HepG2 (cell line): ENCODE data around the gene EHD1. TPM values are rescaled to one million over a fixed set of nuclear protein-coding genes. Genes with fewer than 3 reads are reported as not detected.
A peak's percentile ranks its signal among the peaks of the same experiment; 100 is the strongest.

Experiments
- AGO2 ChIP-seq: fragments of 200-400 bp; formaldehyde crosslinking; optimal IDR thresholded peaks from 2 replicates; pipeline ENCODE3; 2017; ENCODE audit warnings: mild to moderate bottlenecking, low read depth, low read length, moderate library complexity
- CBX1 ChIP-seq: IDR thresholded peaks from one replicate; pipeline ENCODE4 v1.6.1; 2016; ENCODE audit warnings: antibody characterized with exemption, low read depth
- EED ChIP-seq: sonication (generic); formaldehyde crosslinking; IDR thresholded peaks from 2 replicates; pipeline ENCODE4 v1.5.0; 2020; ENCODE audit warnings: mild to moderate bottlenecking, missing genetic modification reagents
- FOSL2 ChIP-seq: sonication (generic); formaldehyde crosslinking; IDR thresholded peaks from 2 replicates; pipeline ENCODE4 v1.4.0; 2020; ENCODE audit warnings: missing genetic modification reagents
- GATAD1 ChIP-seq: IDR thresholded peaks from 2 replicates; pipeline ENCODE4 v1.6.1; 2016; ENCODE audit warnings: missing genetic modification reagents, missing compliant biosample characterization
- LCORL ChIP-seq, 2 experiments: fragments of 450-650 bp in 1 of 2; sonication (generic) in 1 of 2; formaldehyde crosslinking in 1 of 2; IDR thresholded peaks; 2 replicates each; pipeline versions ENCODE4 v1.5.0 to v1.6.1; 2017 to 2020; ENCODE audit warnings: antibody characterized with exemption in 1 of 2, missing genetic modification reagents in 1 of 2
- MAZ ChIP-seq, 2 experiments: sonication (generic) in 1 of 2; formaldehyde crosslinking in 1 of 2; IDR thresholded peaks; 2 replicates each; pipeline versions ENCODE4 v1.5.0 to v1.6.1; 2012 to 2020; ENCODE audit warnings: low read depth in 2 of 2, mild to moderate bottlenecking in 2 of 2, borderline replicate concordance in 1 of 2, improper control_type of control experiment in 1 of 2, low read length in 1 of 2, missing genetic modification reagents in 1 of 2, moderate library complexity in 1 of 2
- NR2C2 ChIP-seq: sonication (generic); formaldehyde crosslinking; IDR thresholded peaks from 2 replicates; pipeline ENCODE4 v1.4.0; 2020; ENCODE audit warnings: missing genetic modification reagents, mild to moderate bottlenecking, moderate library complexity, borderline replicate concordance
- RBM22 ChIP-seq: fragments of 200-400 bp; formaldehyde crosslinking; optimal IDR thresholded peaks from 2 replicates; pipeline ENCODE3; 2017; ENCODE audit warnings: mild to moderate bottlenecking, low read length, moderate library complexity
- SKI ChIP-seq: fragments of 450-650 bp; IDR thresholded peaks from one replicate; pipeline ENCODE4 v1.6.1; 2018; ENCODE audit warnings: mild to moderate bottlenecking; ENCODE audit not compliant: partially characterized antibody
- TARDBP ChIP-seq: sonication (generic); formaldehyde crosslinking; IDR thresholded peaks from 2 replicates; pipeline ENCODE4 v1.8.0; 2022; ENCODE audit warnings: mild to moderate bottlenecking, missing genetic modification reagents
- ZMYM3 ChIP-seq: sonication (generic); formaldehyde crosslinking; IDR thresholded peaks from 2 replicates; pipeline ENCODE4 v1.5.1; 2020; ENCODE audit warnings: mild to moderate bottlenecking, missing genetic modification reagents
- ZNF232 ChIP-seq: sonication (generic); formaldehyde crosslinking; IDR thresholded peaks from 2 replicates; pipeline ENCODE4 v1.4.0; 2020; ENCODE audit warnings: missing genetic modification reagents, borderline replicate concordance
- ZNF788 ChIP-seq: sonication (generic); formaldehyde crosslinking; IDR thresholded peaks from 2 replicates; pipeline ENCODE4 v1.5.0; 2020; ENCODE audit warnings: mild to moderate bottlenecking, missing genetic modification reagents, borderline replicate concordance
- polyA plus RNA-seq, 8 experiments: library from polyadenylated mRNA; depleted of rRNA in 3 of 8; stranded (reverse) in 7 of 8; unstranded in 1 of 8; fragments of >200 nt; fragmentation: Illumina TruSeq in 4 of 8; extraction: Trizol in 4 of 8; gene quantifications; 2 replicates each; pipeline versions ENCODE4 v1.2.1 to v1.2.3, GENCODE V29; 2011 to 2016; ENCODE audit warnings: low read depth in 4 of 8, missing spikeins in 1 of 8, mixed read lengths in 1 of 8; ENCODE audit not compliant: insufficient read depth in 1 of 8
- total RNA-seq, 5 experiments: library from RNA; depleted of rRNA; stranded (reverse); fragments of >200 nt; fragmentation: Illumina TruSeq; extraction: Trizol; gene quantifications; 2 replicates each; pipeline ENCODE4 v1.2.3, GENCODE V29; 2016; ENCODE audit warnings: low read depth in 1 of 5
- TF ChIP-seq, protein P1 (sequence below): sonication (generic); formaldehyde crosslinking; IDR thresholded peaks from 2 replicates; pipeline ENCODE4 v1.9.0; 2021; ENCODE audit warnings: missing genetic modification reagents, mild to moderate bottlenecking, borderline replicate concordance
- TF ChIP-seq, protein P2 (sequence below): sonication (generic); formaldehyde crosslinking; IDR thresholded peaks from 2 replicates; pipeline ENCODE4 v1.5.1; 2020; ENCODE audit warnings: mild to moderate bottlenecking, missing genetic modification reagents, moderate library complexity
- TF ChIP-seq, protein P3 (sequence below): IDR thresholded peaks from 2 replicates; pipeline ENCODE4 v1.6.1; 2016; ENCODE audit warnings: missing compliant biosample characterization, missing genetic modification reagents, borderline replicate concordance
- TF ChIP-seq, protein P4 (sequence below): sonication (generic); formaldehyde crosslinking; IDR thresholded peaks from 2 replicates; pipeline ENCODE4 v1.4.0; 2020; ENCODE audit warnings: mild to moderate bottlenecking, low read depth, missing genetic modification reagents

Gene EHD1
- total and polyA plus RNA-seq, 2 of the 13 experiments (the other 11 are each of a cell fraction or from before 2014, with no cell fraction given) = 23.6 to 26.6 TPM

DNA sequence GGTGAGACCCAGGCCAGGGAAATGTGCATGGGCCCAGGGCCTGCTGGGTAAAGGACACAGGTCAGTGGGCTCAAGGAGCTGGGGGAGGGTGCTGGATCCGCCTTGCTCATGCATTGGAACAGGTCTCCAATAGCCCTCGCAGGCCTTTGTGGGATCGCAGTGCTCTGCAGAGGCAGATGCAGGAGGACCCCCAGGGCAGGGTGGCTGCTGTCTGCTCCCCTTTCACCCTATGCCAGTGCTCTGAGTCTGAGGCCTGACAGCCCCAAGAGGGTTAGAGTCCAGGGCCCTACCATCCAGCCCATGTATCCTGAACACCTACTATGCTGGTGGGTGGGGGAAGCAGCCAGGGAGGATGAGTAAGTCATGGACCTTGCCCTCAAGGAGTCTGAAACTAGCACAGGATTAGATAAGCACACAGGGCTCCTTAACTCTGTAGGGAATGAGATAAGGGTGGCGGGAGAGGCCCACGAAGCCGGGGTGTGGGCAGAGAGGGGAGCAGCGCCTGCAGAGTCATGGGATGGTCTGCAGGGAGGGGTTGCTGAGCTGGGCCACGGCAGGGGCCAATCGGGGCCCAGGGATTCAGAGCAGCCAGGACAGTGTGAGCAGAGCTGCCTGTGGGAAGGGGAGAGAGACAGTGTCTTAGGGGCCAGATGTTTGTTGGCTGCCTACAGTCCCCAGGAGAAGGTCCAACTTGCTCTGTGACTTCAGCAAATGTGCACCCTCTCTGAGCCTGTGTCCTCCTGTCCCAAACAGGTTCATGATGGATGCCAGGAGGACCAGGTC, 10.5 kb upstream of the EHD1 start (continued):
- TF ChIP-seq, protein P1, sequence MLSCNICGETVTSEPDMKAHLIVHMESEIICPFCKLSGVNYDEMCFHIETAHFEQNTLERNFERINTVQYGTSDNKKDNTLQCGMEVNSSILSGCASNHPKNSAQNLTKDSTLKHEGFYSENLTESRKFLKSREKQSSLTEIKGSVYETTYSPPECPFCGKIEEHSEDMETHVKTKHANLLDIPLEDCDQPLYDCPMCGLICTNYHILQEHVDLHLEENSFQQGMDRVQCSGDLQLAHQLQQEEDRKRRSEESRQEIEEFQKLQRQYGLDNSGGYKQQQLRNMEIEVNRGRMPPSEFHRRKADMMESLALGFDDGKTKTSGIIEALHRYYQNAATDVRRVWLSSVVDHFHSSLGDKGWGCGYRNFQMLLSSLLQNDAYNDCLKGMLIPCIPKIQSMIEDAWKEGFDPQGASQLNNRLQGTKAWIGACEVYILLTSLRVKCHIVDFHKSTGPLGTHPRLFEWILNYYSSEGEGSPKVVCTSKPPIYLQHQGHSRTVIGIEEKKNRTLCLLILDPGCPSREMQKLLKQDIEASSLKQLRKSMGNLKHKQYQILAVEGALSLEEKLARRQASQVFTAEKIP (CRISPR knock-in tag) = no peak
- TF ChIP-seq, protein P2, sequence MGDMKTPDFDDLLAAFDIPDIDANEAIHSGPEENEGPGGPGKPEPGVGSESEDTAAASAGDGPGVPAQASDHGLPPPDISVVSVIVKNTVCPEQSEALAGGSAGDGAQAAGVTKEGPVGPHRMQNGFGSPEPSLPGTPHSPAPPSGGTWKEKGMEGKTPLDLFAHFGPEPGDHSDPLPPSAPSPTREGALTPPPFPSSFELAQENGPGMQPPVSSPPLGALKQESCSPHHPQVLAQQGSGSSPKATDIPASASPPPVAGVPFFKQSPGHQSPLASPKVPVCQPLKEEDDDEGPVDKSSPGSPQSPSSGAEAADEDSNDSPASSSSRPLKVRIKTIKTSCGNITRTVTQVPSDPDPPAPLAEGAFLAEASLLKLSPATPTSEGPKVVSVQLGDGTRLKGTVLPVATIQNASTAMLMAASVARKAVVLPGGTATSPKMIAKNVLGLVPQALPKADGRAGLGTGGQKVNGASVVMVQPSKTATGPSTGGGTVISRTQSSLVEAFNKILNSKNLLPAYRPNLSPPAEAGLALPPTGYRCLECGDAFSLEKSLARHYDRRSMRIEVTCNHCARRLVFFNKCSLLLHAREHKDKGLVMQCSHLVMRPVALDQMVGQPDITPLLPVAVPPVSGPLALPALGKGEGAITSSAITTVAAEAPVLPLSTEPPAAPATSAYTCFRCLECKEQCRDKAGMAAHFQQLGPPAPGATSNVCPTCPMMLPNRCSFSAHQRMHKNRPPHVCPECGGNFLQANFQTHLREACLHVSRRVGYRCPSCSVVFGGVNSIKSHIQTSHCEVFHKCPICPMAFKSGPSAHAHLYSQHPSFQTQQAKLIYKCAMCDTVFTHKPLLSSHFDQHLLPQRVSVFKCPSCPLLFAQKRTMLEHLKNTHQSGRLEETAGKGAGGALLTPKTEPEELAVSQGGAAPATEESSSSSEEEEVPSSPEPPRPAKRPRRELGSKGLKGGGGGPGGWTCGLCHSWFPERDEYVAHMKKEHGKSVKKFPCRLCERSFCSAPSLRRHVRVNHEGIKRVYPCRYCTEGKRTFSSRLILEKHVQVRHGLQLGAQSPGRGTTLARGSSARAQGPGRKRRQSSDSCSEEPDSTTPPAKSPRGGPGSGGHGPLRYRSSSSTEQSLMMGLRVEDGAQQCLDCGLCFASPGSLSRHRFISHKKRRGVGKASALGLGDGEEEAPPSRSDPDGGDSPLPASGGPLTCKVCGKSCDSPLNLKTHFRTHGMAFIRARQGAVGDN (CRISPR knock-in tag) = peak; percentile 35; the same call in 1 of the 2 replicates
- TF ChIP-seq MAZ (IDR thresholded peaks at IDR 0.05; ENCODE audit: borderline replicate concordance, low read depth, low read length) (no peak), MAZ (CRISPR knock-in tag; IDR thresholded peaks at IDR 0.05; ENCODE audit: low read depth) (peak; percentile 58; the same call in 1 of the 2 replicates), FOSL2 (peak; percentile 78), CBX1 (peak; percentile 22), ZNF788 (0 out of 2 replicates have a peak, but pooled peaks have one; percentile 4), GATAD1 (CRISPR knock-in tag) (0 out of 2 replicates have a peak, but pooled peaks have one; percentile 2), SKI (peak; percentile 24), NR2C2 (CRISPR knock-in tag) (peak; percentile 11; the same call in 1 of the 2 replicates), RBM22 (peak; percentile 94), AGO2 (peak; percentile 82), ZMYM3 (CRISPR knock-in tag) (0 out of 2 replicates have a peak, but pooled peaks have one; percentile 49), TARDBP (peak; percentile 60), ZNF232 (CRISPR knock-in tag) (peak; percentile 32; the same call in 1 of the 2 replicates), EED (CRISPR knock-in tag) (0 out of 2 replicates have a peak, but pooled peaks have one; percentile 30), LCORL (IDR thresholded peaks at IDR 0.05) (no peak), LCORL (CRISPR knock-in tag; IDR thresholded peaks at IDR 0.05) (peak; percentile 28; the same call in 1 of the 2 replicates)
- TF ChIP-seq, protein P3, sequence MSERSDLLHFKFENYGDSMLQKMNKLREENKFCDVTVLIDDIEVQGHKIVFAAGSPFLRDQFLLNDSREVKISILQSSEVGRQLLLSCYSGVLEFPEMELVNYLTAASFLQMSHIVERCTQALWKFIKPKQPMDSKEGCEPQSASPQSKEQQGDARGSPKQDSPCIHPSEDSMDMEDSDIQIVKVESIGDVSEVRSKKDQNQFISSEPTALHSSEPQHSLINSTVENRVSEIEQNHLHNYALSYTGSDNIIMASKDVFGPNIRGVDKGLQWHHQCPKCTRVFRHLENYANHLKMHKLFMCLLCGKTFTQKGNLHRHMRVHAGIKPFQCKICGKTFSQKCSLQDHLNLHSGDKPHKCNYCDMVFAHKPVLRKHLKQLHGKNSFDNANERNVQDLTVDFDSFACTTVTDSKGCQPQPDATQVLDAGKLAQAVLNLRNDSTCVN (CRISPR knock-in tag) = no peak
- TF ChIP-seq, protein P4, sequence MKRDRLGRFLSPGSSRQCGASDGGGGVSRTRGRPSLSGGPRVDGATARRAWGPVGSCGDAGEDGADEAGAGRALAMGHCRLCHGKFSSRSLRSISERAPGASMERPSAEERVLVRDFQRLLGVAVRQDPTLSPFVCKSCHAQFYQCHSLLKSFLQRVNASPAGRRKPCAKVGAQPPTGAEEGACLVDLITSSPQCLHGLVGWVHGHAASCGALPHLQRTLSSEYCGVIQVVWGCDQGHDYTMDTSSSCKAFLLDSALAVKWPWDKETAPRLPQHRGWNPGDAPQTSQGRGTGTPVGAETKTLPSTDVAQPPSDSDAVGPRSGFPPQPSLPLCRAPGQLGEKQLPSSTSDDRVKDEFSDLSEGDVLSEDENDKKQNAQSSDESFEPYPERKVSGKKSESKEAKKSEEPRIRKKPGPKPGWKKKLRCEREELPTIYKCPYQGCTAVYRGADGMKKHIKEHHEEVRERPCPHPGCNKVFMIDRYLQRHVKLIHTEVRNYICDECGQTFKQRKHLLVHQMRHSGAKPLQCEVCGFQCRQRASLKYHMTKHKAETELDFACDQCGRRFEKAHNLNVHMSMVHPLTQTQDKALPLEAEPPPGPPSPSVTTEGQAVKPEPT = 0 out of 2 replicates have a peak, but pooled peaks have one; percentile 53
